OCI-LY3 (cell line): ENCODE measurements around the gene NUP93.

Source experiments
- EZH2phosphoT487 ChIP-seq: fragments of 200-600 bp; shearing (Covaris generic); IDR thresholded peaks from 2 replicates; pipeline ENCODE4 v1.6.1; 2018; ENCODE audit warnings: antibody characterized with exemption, mixed run types, low read depth
- TF ChIP-seq, protein P1 (sequence below): fragments of 200-600, 300-600 bp; sonication (generic); IDR thresholded peaks from 2 replicates; pipeline ENCODE4 v1.5.1; 2014; ENCODE audit warnings: antibody characterized with exemption, low read length, low read depth

DNA sequence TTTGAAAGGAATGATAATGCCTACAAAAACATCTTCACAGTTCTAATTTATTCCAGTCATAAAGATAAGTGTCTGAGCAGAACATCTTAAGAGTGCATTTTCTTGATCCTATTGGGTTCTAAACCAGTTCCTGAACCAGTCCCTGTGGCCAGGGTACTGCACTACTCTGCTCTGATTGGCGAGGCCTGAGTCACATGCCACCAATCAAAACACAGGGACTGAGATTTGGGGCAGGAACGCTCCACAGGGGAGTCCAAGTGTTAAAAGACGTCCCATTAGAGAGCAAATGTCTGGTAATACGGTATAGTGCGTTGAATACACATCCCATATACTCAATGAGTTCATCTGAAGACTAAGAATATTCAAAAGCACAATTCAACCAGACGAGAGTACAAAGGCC lies 3.0 kb upstream of the NUP93 start:
- TF ChIP-seq, protein P1, sequence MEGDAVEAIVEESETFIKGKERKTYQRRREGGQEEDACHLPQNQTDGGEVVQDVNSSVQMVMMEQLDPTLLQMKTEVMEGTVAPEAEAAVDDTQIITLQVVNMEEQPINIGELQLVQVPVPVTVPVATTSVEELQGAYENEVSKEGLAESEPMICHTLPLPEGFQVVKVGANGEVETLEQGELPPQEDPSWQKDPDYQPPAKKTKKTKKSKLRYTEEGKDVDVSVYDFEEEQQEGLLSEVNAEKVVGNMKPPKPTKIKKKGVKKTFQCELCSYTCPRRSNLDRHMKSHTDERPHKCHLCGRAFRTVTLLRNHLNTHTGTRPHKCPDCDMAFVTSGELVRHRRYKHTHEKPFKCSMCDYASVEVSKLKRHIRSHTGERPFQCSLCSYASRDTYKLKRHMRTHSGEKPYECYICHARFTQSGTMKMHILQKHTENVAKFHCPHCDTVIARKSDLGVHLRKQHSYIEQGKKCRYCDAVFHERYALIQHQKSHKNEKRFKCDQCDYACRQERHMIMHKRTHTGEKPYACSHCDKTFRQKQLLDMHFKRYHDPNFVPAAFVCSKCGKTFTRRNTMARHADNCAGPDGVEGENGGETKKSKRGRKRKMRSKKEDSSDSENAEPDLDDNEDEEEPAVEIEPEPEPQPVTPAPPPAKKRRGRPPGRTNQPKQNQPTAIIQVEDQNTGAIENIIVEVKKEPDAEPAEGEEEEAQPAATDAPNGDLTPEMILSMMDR = no peak
- no peak for TF ChIP-seq EZH2phosphoT487
